SK-N-MC (cell line): ENCODE measurements around the gene AVEN.
"Not testable (repeated sequence)": the region's sequence is repeated elsewhere in the genome, so short reads cannot be mapped to it uniquely, and the experiment has no call there.

Source experiments
- EZH2 ChIP-seq: fragments of 200-600 bp; sonication (generic); IDR thresholded peaks from one replicate; pipeline ENCODE4 v1.6.1; 2017; ENCODE audit warnings: antibody characterized with exemption
- POLR2AphosphoS5 ChIP-seq: IDR thresholded peaks from 2 replicates; pipeline ENCODE4 v1.6.1; 2012; ENCODE audit warnings: mild to moderate bottlenecking, low read depth, low read length, borderline replicate concordance

- TF ChIP-seq POLR2AphosphoS5, EZH2: not testable (repeated sequence)
Measured at GRCh38 chr15:33995666-33996065, 43.3 kb downstream of the AVEN start.
